Stomach (tissue), 4 donors: ENCODE measurements around the gene DDX51.

Source experiments
- EP300 ChIP-seq: sonication (generic); formaldehyde crosslinking; IDR thresholded peaks from one replicate; pipeline ENCODE4 v1.6.1; 2017; ENCODE audit warnings: antibody characterized with exemption
- POLR2A ChIP-seq, 4 donors: fragments of 450-650 bp; IDR thresholded peaks; one replicate each; pipeline ENCODE4 v1.6.1; 2016; ENCODE audit warnings: antibody characterized with exemption in 4 of 4, control low read depth in 2 of 4, mild to moderate bottlenecking in 1 of 4, moderate library complexity in 1 of 4
- TF ChIP-seq, protein P1 (sequence below), 7 experiments: fragments of 450-650 bp in 4 of 7; fragments of 200-600 bp in 3 of 7; sonication (generic) in 3 of 7; IDR thresholded peaks; one replicate each; pipeline ENCODE4 v1.5.1; 2016 to 2019; ENCODE audit warnings: antibody characterized with exemption in 7 of 7, control low read depth in 2 of 7, mild to moderate bottlenecking in 1 of 7

DNA sequence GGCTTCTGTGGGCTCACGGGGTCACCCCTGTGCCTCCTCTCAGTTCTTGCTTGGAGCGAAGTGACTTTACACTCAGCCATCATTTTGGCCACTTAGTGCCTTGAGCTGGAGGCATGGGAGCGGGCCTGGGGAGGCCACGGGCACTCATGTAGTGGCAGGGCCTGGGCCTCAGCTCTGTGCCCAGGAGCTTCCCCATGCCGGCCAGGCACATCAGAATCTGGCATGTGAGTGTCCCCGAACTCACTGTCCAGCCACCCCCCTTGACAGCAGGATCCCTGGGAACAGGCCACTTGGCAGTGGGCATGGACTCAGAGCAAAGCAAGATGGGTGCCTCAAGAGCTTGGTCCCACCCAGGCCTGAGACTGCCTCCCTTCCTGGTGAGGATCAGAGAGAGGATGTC, 29.5 kb downstream of the DDX51 start:
- TF ChIP-seq EP300 (no peak), POLR2A (IDR thresholded peaks at IDR 0.05) (no peak)
- TF ChIP-seq, protein P1, sequence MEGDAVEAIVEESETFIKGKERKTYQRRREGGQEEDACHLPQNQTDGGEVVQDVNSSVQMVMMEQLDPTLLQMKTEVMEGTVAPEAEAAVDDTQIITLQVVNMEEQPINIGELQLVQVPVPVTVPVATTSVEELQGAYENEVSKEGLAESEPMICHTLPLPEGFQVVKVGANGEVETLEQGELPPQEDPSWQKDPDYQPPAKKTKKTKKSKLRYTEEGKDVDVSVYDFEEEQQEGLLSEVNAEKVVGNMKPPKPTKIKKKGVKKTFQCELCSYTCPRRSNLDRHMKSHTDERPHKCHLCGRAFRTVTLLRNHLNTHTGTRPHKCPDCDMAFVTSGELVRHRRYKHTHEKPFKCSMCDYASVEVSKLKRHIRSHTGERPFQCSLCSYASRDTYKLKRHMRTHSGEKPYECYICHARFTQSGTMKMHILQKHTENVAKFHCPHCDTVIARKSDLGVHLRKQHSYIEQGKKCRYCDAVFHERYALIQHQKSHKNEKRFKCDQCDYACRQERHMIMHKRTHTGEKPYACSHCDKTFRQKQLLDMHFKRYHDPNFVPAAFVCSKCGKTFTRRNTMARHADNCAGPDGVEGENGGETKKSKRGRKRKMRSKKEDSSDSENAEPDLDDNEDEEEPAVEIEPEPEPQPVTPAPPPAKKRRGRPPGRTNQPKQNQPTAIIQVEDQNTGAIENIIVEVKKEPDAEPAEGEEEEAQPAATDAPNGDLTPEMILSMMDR (IDR thresholded peaks at IDR 0.05): no peak
